Neural cell (in vitro differentiated cells): ENCODE measurements around the gene TOLLIP. TPM values are rescaled to one million over a fixed set of nuclear protein-coding genes. Genes with fewer than 3 reads are reported as not detected.

Experiments used
- H2AFZ ChIP-seq: fragments of 200-600, 300-800 bp; sonication (generic), shearing (Covaris generic); 2 replicates; pipeline ENCODE4 v1.6.0; 2014; ENCODE audit warnings: low read depth, mild to moderate bottlenecking, antibody characterized with exemption, low read length, moderate library complexity
- H3F3A ChIP-seq: fragments of 200-600 bp; shearing (Covaris generic); 2 replicates; pipeline ENCODE4 v1.6.1; 2016; ENCODE audit warnings: mild to moderate bottlenecking, moderate library complexity, mixed read lengths, antibody characterized with exemption, low read length; ENCODE audit not compliant: insufficient read depth, poor library complexity, severe bottlenecking
- H3K27ac ChIP-seq: fragments of 200-600, 300-800 bp; sonication (generic), shearing (Covaris generic); 2 replicates; pipeline ENCODE4 v1.5.1; 2014; ENCODE audit warnings: mild to moderate bottlenecking, low read length, moderate library complexity
- H3K27me3 ChIP-seq: fragments of 300-800, 200-600 bp; sonication (generic), shearing (Covaris generic); 2 replicates; pipeline ENCODE4 v1.6.0; 2014; ENCODE audit warnings: mild to moderate bottlenecking, low read depth, low read length, moderate library complexity; ENCODE audit not compliant: insufficient read depth
- H3K36me3 ChIP-seq: fragments of 300-800, 200-600 bp; sonication (generic), shearing (Covaris generic); 2 replicates; pipeline ENCODE4 v1.5.1; 2014; ENCODE audit warnings: mild to moderate bottlenecking, antibody characterized with exemption, low read length, moderate library complexity; ENCODE audit not compliant: insufficient read depth
- H3K4me2 ChIP-seq: fragments of 300-800, 200-600 bp; sonication (generic), shearing (Covaris generic); 2 replicates; pipeline ENCODE4 v1.6.0; 2014; ENCODE audit warnings: mild to moderate bottlenecking, low read length
- H3K4me3 ChIP-seq: fragments of 300-800, 200-600 bp; sonication (generic), shearing (Covaris generic); 2 replicates; pipeline ENCODE4 v1.5.1; 2014; ENCODE audit warnings: mild to moderate bottlenecking, low read length, moderate library complexity
- H3K79me2 ChIP-seq: fragments of 200-600 bp; shearing (Covaris generic); replicated peaks from 2 replicates; pipeline ENCODE4 v1.6.0; 2014; ENCODE audit warnings: mild to moderate bottlenecking, low read length, moderate library complexity; ENCODE audit not compliant: insufficient read depth
- H3K9ac ChIP-seq: fragments of 300-800, 200-600 bp; sonication (generic), shearing (Covaris generic); 2 replicates; pipeline ENCODE4 v1.6.1; 2016; ENCODE audit warnings: mild to moderate bottlenecking, low read length, mixed read lengths
- H3K9me2 ChIP-seq: fragments of 200-600 bp; shearing (Covaris generic); 2 replicates; pipeline ENCODE4 v1.6.1; 2016; ENCODE audit warnings: mild to moderate bottlenecking, low read length, mixed read lengths; ENCODE audit not compliant: insufficient read depth
- H3K9me3 ChIP-seq: fragments of 200-600, 300-800 bp; sonication (generic), shearing (Covaris generic); 2 replicates; pipeline ENCODE4 v1.6.1; 2016; ENCODE audit warnings: mild to moderate bottlenecking, mixed run types, low read length, moderate library complexity, mixed read lengths
- H4K20me1 ChIP-seq: fragments of 200-600 bp; shearing (Covaris generic); 2 replicates; pipeline ENCODE4 v1.6.1; 2016; ENCODE audit warnings: mild to moderate bottlenecking, mixed run types; ENCODE audit not compliant: insufficient read depth
- CTCF ChIP-seq: fragments of 450-650 bp; IDR thresholded peaks from 2 replicates; pipeline ENCODE4 v1.5.1; 2014; ENCODE audit warnings: antibody characterized with exemption, mild to moderate bottlenecking, moderate library complexity; ENCODE audit not compliant: poor library complexity, severe bottlenecking
- EP300 ChIP-seq: fragments of 450-650 bp; conservative IDR thresholded peaks from 2 replicates; pipeline ENCODE4 v1.6.1; 2014; ENCODE audit warnings: antibody characterized with exemption, mild to moderate bottlenecking, moderate library complexity; ENCODE audit not compliant: poor library complexity, severe bottlenecking
- EZH2 ChIP-seq: fragments of 200-600, 300-800 bp; shearing (Covaris generic), sonication (generic); IDR thresholded peaks from 2 replicates; pipeline ENCODE4 v1.6.1; 2014; ENCODE audit warnings: antibody characterized with exemption, low read length, borderline replicate concordance, mild to moderate bottlenecking; ENCODE audit not compliant: insufficient read depth, poor library complexity, severe bottlenecking
- MXI1 ChIP-seq: fragments of 450-650 bp; conservative IDR thresholded peaks from 2 replicates; pipeline ENCODE4 v1.6.1; 2014; ENCODE audit warnings: antibody characterized with exemption, mild to moderate bottlenecking; ENCODE audit not compliant: poor library complexity, severe bottlenecking
- POLR2AphosphoS5 ChIP-seq: IDR thresholded peaks from 2 replicates; pipeline ENCODE4 v1.6.1; 2012
- RAD21 ChIP-seq: fragments of 450-650 bp; conservative IDR thresholded peaks from 2 replicates; pipeline ENCODE4 v1.6.1; 2014; ENCODE audit warnings: antibody characterized with exemption, mild to moderate bottlenecking, moderate library complexity
- REST ChIP-seq: IDR thresholded peaks from 2 replicates; pipeline ENCODE4 v1.6.1; 2012; ENCODE audit warnings: borderline replicate concordance
- SMC3 ChIP-seq: fragments of 450-650 bp; conservative IDR thresholded peaks from 2 replicates; pipeline ENCODE4 v1.6.1; 2014; ENCODE audit warnings: antibody characterized with exemption, mild to moderate bottlenecking, moderate library complexity; ENCODE audit not compliant: poor library complexity
- TAF1 ChIP-seq: IDR thresholded peaks from 2 replicates; pipeline ENCODE4 v1.6.1; 2012; ENCODE audit warnings: low read depth
- polyA plus RNA-seq: library from polyadenylated mRNA; depleted of rRNA; stranded (reverse); fragments of >200 nt; gene quantifications from 2 replicates; pipeline ENCODE4 v1.2.3, GENCODE V29; 2014

TOLLIP gene
- polyA plus RNA-seq, 1 donor from 2014 or later, result 24.1 TPM

GRCh38 chr11:1295086-1295485 lies 14.3 kb downstream of the TOLLIP start:
- Histone ChIP-seq H3K36me3 (no peaks in the 10 kb centered on the region), H3K79me2 (peaks cover 30% of the 10 kb centered on the region), H4K20me1 (no peaks in the 10 kb centered on the region)

GRCh38 chr11:1293619-1294015 lies 15.8 kb downstream of the TOLLIP start:
- no peak for TF ChIP-seq POLR2AphosphoS5
- peak; percentile 22 for TF ChIP-seq SMC3
- no peak for TF ChIP-seq EZH2
- no peaks in the 10 kb centered on the region for H3K9me2 ChIP-seq
- H3K27ac ChIP-seq, result no peak overlapping the region
- H3K9ac ChIP-seq, result no peak overlapping the region
- no peak overlapping the region for H3K4me3 ChIP-seq
- H3K9me3 ChIP-seq, result no peaks in the 10 kb centered on the region
- H3K27me3 ChIP-seq, result no peaks in the 10 kb centered on the region
- H3K36me3 ChIP-seq, result no peaks in the 10 kb centered on the region
- peaks cover 16% of the 10 kb centered on the region for H3K79me2 ChIP-seq
- no peak overlapping the region for H2AFZ ChIP-seq
- H3F3A ChIP-seq, result no peaks in the 10 kb centered on the region
- no peaks in the 10 kb centered on the region for H4K20me1 ChIP-seq
- no peak overlapping the region for H3K4me2 ChIP-seq

More at GRCh38 chr11:1295086-1295485, 14.3 kb downstream of the TOLLIP start:
- no peak overlapping the region for H3K4me3 ChIP-seq
- H2AFZ ChIP-seq, result no peak overlapping the region
- no peaks in the 10 kb centered on the region for H3K27me3 ChIP-seq
- H3F3A ChIP-seq, result no peaks in the 10 kb centered on the region
- no peak overlapping the region for H3K4me2 ChIP-seq
- H3K27ac ChIP-seq, result no peak overlapping the region
- no peaks in the 10 kb centered on the region for H3K9me3 ChIP-seq
- no peak for TF ChIP-seq CTCF
- TF ChIP-seq TAF1, result no peak
- TF ChIP-seq EZH2, result no peak
- no peak for TF ChIP-seq SMC3
- TF ChIP-seq MXI1, result no peak
- TF ChIP-seq RAD21, result no peak
- TF ChIP-seq POLR2AphosphoS5, result no peak
- no peak for TF ChIP-seq EP300
- TF ChIP-seq REST, result no peak
- H3K9ac ChIP-seq, result no peak overlapping the region
- H3K9me2 ChIP-seq, result no peaks in the 10 kb centered on the region
